Skin epidermis (tissue), 12 donors: Measurements from ENCODE around the gene PPP1R16B.

ENCODE experiments used
- H3K27ac ChIP-seq, 21 experiments: fragments of 200-600 bp; sonication (generic) in 11 of 21; one replicate each; pipeline ENCODE4 v1.5.0; 2020; ENCODE audit warnings: mild to moderate bottlenecking in 3 of 21, inconsistent platforms in 2 of 21, moderate library complexity in 2 of 21
- H3K4me3 ChIP-seq, 7 experiments: fragments of 200-600 bp; sonication (generic) in 2 of 7; one replicate each; pipeline ENCODE4 v1.5.0; 2020; ENCODE audit warnings: inconsistent platforms in 2 of 7, mild to moderate bottlenecking in 2 of 7, moderate library complexity in 1 of 7

The PPP1R16B gene

DNA sequence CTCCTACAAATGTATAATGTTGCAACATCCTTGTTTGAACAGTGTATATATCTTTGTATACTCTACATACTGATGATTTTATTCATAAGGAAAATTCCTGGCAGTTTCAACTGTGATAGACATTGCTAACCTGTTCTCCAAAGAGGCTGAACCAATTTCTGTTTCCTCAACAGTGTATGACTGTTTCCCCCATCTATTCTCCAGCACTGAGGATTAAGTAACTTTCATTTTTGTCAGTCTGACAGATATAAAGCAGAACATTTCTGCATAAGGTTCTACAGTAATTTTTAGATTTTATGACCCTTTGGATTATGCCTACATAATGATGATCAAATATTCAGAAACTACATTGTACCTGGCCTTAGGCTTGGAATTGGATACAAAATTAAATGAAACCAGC lies 9.9 kb downstream of the PPP1R16B start:
- H3K27ac ChIP-seq = no peak overlapping the region
- H3K4me3 ChIP-seq = no peak overlapping the region

DNA sequence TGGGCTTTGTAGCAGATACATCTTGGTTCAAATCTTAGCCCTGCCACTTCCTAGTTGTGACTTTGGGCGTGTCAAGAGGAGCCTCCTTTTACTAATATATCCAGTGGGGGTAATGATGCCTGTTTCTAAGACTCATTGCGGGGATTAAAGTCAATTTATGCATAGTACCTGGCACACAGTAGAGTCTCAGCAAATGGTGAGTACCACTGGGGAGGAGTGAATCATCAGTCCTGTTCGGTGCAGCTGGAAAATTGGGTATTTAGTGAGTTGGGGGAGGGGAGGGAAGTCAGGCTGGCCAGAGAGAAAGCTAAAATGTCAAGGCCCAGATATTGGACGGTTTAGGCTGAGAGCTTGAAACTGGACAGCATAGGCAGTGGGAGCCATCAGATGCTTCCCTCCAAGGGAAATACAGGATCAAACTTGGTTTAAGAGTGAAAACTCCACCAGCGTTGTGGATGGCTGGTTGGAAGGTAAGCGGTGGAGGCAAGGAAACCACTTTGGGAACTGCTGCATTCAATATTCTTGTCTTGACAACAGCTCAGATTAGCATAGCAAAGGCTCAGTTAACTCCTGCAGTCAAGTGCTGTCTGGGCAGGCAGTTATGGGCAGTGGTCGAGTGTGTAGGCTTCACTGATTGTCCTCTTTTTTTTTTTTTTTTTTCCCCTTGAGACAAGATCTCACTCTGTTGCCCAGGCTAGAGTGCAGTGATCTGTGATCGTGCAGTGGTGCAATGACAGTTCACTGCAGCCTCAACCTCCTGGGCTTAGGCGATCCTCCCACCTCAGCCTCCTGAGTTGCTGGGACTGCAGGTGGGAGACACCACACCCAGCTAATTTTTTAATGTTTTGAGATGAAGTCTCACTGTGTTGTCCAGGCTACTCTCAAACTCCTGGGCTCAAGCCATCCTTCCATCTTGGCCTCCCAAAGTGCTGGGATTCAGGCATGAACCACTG lies 12.9 kb downstream of the PPP1R16B start:
- Histone ChIP-seq H3K27ac (no peak overlapping the region), H3K4me3 (no peak overlapping the region)

DNA sequence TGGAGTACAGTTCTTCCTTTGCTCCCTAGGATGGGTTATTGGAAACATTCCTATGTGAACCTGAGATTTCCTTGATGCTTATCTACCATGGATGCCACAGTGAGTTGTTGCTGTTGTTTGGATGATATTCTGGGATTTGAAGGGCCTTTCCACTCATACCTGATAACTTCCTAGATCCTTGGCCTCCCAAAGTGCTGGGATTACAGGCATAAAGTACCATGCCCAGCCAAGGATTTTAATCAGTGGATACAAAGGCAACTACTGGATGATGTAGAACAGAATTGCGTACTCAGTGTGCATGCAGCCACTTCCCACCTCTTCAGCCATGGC lies 20.0 kb downstream of the PPP1R16B start:
- no peak overlapping the region for H3K27ac ChIP-seq
- H3K4me3 ChIP-seq = no peak overlapping the region

DNA sequence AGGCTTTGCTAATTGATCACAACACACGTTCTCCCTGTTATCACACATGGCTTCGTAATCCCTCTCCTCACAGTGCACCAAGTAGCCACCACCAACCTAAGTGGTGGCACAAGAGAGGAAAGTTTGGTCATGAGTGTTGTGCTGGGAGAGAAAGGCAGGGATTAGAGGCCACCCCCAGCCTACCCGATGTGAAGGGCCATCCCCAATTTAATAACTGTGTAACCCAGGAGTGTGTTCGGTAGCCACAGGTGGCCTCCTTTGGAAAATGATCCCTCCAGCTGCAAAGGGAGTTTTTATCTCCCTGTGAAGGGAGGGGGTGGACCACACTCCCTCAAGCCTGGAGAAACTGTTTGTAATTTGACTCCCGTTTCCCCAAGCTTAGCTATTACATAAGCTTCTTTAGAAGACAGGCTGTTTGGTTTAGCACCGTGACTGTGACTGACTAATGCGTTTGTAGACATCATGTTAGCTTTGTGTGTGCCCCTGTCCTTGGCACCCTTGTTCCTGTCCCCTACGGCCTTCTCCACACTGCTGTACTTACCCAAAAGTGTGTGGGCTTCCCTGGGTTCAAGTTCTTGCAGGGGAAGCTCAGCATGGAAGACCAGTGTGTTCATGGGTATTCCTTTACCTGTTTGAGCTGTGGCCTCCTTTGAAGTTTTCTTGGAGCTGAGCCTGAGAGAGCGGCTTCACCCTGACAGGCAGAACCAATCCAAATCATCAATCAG lies 20.6 kb downstream of the PPP1R16B start:
- Histone ChIP-seq H3K27ac (no peak overlapping the region), H3K4me3 (no peak overlapping the region)

DNA sequence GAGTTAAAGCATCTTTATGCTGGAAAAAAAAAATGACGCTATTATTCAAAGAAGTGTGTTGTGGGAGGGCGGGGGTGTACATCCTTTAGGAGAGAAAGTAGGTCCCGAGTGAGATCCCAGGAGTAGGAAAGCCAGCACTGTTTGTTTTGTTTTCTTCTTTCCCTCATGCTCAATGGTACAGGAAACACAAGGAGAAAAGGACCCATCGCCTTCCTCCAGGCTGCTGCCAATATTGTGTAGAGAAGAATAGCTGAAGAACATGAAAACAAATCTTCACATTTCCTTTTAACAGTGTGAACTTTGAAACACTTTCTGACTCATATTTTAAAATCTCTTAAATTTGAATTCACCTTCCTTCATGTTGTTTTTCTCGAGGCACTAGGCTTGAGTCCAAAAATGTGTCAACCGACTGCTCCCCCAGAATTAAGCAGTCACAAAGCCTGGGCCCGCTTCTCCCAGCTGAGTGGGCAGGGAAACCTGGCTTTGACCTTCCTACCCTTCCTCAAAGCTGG lies 22.3 kb downstream of the PPP1R16B start:
- Histone ChIP-seq H3K4me3 (no peak overlapping the region), H3K27ac (peak overlapping the region in 4 of 21 experiments; percentile 5 to 43 (median 34))

DNA sequence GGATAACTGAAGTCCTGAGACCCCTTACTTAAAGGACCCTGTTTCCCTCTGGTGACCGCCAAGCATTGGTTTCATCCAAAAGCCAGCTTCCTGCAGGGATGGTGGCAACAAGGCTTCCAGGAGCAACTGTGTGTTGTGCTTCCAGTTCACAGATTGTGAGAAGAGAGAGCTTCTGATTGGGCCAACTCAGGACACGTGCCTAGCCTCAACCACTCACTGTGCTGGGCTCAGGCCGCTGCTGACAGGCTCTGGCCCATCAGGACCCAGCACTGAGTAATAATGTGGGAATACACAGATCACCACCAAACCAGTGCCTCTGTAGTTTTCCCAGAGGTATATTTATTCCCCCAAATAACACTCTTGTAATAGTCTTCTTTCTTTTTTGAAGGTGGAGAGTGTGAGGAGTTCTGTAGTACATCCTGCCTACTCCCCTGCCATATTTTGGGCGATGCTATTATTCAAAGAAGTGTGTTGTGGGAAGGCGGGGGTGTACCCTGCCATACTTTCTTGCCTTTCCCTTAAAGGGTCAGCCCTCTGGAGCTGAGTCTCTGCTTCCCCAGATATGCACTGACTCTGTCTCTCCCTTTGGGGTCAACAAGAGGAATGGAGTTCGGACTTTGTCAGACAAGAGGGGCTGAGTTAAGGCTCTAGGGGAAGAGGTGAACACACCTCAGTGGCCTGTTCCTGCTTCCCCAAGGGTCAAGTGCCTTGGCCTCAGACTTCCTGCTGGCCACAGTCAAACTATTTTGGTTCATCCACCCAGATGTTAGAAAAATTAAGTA lies 23.2 kb downstream of the PPP1R16B start:
- peak overlapping the region in 3 of 21 experiments; percentile 25 to 43 (median 42) for H3K27ac ChIP-seq
- H3K4me3 ChIP-seq = no peak overlapping the region

DNA sequence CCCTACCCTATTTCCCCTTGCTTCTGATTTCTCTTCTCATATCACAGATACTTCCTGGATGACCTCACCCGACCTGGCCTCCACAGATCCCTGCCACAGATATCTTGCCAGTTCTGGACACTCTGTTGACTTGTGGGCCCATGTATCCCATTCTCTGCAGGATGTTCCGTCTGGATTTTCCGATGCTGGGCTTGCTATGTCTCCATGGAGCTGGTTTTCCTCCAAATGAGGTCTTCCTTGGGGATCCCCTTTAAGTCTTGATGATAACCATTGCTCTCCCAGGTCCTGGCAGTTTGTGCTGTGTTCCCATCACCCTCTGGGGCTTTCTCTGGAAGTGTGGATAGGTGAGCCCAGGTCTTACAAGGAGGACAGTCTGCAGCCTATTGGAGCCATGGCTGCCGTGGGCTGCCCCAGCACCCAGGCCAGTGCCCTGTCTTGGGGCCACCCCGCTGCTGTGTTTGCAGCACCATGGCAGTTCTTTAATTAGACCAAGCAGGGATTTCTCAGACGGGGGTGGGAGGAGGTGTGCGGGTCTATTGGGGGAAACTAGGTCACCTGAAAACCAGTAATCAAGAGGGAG lies 23.9 kb downstream of the PPP1R16B start:
- Histone ChIP-seq H3K4me3 (no peak overlapping the region), H3K27ac (peak overlapping the region in 1 of 21 experiments; percentile 42)

DNA sequence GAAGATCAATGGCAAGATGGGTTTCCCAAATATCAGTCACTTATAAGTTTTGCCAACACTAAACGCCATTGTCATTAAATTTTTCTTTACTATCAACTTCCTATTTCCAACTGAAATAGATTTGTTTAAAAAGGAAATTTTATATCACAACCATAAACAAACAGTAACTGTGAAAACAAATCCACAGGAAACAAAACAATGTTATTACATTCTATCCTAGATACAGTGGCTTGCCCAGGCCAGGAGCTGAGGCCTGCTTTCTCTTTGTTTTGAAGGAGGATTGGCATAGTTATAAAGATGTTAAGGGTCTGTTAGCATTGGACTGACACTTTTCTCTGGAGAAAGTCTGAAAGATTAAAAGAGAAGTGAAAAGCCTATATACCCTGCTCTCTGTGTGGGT lies 24.9 kb downstream of the PPP1R16B start:
- Histone ChIP-seq H3K4me3 (no peak overlapping the region), H3K27ac (no peak overlapping the region)

DNA sequence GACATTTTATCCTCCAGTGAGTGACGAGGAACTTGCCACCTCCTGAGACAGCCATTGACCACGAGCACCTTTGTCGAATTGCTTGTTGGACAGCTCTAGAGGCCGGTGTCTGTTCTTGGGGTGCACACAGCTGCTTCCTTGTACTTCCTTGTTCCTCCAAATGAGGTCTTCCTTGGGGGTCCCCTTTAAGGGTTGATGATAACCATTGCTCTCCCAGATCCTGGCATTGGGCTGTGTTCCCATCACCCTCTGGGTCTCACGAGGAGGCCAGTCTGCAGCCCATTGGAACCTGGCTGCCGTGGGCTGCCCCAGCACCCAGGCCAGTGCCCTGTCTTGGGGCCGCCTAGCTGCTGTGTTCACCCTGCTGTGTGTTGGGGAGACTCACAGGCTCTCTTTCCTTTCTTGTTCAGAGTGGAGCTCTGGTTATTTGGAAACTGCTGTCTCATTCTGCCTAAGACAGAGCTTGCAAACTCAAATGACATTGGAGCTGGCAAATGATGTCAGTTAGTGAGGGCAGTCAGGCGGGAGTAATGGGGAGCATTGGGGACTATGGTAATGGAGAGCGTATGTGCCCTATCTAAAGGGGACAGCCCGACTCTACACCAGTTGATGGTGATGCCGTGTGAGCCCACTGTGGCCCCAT lies 25.7 kb downstream of the PPP1R16B start:
- no peak overlapping the region for H3K27ac ChIP-seq
- H3K4me3 ChIP-seq = no peak overlapping the region

DNA sequence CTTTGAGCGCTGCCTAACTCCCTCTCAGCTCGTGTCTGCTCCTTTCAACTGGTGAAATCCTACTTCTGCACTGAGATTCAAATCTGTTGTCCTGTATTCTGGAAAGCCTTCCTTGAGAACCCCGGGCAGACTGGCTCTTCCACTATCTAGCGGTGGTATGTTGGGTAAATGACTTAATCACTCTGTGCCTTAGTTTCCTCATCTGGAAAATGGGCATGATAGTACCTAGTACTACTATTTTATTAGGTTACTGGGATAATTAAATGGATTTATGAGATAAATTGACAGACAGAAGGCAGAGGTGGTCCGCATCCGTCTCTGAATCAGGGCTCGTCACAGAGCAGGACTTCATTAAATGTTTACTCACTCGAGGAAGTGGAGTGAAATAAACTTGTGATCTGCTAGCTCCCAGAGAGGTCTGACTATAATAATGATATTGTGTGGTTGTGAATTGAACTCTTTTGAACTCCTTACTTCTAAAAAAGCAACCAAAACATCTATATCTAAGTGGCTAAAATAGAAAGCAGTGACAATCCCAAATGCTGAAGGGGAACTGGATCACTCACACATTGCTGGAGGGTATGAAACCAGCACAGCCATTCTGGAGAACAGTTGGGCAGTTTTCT lies 26.6 kb downstream of the PPP1R16B start:
- H3K4me3 ChIP-seq = no peak overlapping the region
- H3K27ac ChIP-seq = no peak overlapping the region

DNA sequence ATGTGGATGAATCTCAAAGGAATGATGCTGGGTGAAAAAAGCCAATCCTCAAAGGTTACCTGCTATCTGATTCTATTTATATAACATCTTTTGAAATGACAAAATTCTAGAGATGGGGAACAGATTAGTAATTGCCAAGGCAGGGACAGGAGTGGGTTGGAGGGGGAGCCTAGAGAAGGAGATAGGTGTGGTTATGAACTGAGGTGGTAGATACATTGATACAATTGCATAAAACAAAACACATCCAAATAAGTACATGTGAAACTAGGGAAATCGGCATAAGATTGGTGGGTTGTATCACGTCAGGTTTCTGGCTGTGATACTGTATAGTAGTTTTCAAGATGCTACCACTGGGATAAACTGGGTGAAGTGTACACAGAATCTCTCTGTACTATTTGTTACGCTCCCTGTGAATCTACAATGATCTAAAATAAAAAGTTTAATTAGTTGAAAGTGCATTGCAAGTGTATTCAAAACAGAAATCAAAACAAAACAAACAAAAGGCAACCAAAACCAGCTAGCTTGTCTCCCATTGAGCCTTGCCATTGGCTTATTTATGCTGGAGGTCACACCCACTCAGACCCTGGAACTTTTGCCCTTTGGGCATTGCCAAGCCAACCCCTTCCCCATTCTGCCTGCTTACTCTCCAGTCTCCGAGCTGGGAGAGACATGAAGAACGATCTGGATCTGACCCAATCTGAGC lies 27.8 kb downstream of the PPP1R16B start:
- H3K4me3 ChIP-seq = no peak overlapping the region
- no peak overlapping the region for H3K27ac ChIP-seq

DNA sequence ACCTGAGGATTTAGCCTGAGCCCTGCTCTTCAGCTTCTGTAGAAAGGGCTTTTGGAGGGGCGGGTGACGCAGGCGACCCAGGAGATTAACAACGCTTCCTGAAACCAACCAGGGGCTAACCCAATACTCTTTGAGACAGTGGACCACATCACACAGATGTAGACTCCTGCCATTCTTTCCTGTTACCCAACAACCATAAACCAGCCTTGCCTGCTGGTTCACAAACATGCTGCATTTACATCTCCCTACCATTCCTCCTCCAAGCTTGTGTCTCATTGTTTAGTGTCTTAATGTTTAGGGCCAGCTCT lies 28.3 kb downstream of the PPP1R16B start:
- no peak overlapping the region for H3K27ac ChIP-seq
- H3K4me3 ChIP-seq = no peak overlapping the region

DNA sequence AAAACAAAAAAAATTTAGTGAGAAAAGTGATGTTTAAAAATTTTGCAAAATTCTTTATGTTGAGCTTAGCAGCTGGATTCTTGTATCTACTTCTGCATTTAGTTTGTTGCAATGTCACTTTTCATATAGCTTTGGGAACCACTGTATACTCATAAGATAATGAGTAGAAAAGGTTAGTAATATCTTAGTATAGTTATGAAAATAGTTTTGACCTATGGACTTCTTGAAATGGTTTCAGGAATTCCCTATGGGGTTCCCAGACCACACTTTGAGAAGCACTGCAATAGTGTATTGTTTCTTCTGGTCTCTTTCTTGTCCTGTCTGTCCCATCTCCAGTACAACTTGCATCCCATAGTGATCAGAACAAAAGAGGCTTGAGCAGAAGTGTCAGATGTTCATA lies 29.4 kb downstream of the PPP1R16B start:
- H3K27ac ChIP-seq = no peak overlapping the region
- H3K4me3 ChIP-seq = no peak overlapping the region

DNA sequence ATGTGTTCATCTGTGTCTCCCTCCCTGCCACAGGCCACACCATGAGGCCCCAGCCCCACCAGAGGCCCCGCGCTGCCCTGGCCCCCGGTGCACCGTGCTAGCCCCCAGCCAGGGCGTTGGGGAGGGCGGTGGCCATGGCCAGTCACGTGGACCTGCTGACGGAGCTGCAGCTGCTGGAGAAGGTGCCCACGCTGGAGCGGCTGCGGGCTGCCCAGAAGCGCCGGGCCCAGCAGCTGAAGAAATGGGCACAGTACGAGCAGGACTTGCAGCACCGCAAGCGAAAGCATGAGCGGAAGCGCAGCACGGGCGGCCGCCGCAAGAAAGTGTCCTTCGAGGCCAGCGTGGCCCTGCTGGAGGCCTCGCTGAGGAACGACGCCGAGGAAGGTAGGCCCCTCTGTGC lies 30.3 kb downstream of the PPP1R16B start:
- H3K27ac ChIP-seq = no peak overlapping the region
- no peak overlapping the region for H3K4me3 ChIP-seq

DNA sequence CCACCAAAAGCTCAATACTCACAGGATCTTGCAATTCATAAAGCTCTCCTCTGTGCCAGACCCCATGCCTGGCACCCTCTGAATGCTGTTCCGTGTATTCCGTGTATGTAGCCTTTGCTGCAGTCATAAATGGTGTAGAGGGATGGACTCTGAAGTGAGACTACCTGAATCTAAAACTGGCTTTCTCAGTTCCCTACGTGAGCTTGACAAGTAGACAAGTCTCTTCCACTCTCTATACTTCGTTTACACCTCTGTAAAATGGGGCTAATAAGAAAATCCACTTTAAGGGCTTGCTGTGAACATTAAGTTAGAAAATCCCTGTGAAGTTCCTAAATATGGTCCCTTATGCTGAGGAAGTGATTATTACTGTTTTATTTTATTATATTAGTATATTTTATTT lies 31.5 kb downstream of the PPP1R16B start:
- H3K4me3 ChIP-seq = no peak overlapping the region
- H3K27ac ChIP-seq = no peak overlapping the region

DNA sequence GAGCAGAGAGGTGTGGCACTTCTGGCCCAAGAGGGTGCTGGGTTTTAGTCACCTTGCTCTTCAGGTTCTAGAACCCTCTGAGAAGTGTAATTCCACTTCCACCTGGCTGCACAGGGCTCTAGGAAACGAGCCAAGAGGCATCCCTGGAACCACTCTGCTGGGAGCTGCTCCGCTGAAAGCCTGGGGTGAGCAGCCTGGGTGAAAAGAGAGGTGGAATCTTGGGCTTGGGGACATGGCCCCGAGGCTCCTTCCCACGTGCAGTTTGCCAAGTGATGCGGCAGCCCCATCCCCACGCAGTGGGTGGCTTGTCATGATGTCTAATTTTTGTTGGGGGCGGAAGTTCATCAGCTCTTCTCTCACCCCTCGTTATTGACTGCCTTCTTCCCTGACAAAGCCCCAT lies 32.8 kb downstream of the PPP1R16B start:
- no peak overlapping the region for H3K27ac ChIP-seq

DNA sequence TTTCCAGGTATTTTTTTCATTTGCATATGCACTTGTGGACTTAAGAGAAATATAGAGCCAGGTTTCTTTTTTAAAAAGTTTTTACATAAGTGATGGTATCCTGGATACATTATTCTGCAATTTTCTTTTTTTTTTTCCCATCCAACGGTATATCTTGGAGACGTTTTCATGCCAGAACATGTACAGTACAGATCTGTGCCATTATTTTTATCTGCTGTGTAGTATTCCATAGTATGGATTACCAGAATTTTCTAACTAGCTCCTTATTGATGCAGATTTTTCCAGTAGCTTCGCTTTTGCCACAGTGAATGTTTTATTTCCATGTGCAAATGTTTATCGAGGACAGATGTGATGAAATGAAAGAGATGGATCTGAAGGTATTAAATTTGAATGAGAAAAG lies 34.1 kb downstream of the PPP1R16B start:
- no peak overlapping the region for H3K4me3 ChIP-seq
- H3K27ac ChIP-seq = peak overlapping the region in 7 of 21 experiments; percentile 6 to 79 (median 64)

More for the DNA sequence above, 32.8 kb downstream of the PPP1R16B start:
- H3K4me3 ChIP-seq = no peak overlapping the region
